ENCODE data around the gene MED28. TPM values are rescaled to one million over a fixed set of nuclear protein-coding genes. Genes with fewer than 3 reads are reported as not detected.
"Not testable (repeated sequence)": the region's sequence is repeated elsewhere in the genome, so short reads cannot be mapped to it uniquely, and the experiment has no call there.

The MED28 gene, protein sequence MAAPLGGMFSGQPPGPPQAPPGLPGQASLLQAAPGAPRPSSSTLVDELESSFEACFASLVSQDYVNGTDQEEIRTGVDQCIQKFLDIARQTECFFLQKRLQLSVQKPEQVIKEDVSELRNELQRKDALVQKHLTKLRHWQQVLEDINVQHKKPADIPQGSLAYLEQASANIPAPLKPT
- 74.2 TPM for polyA plus RNA-seq (ENCODE audit: insufficient read length)
- long read RNA-seq, donor 1, full-length matches to known transcripts: 58 of 58 reads
- long read RNA-seq, donor 1, partial matches to known transcripts: 0 of 58 reads
- long read RNA-seq, donor 1, other reads (novel, unspliced or antisense): 0 of 58 reads
- long read RNA-seq, donor 2, full-length matches to known transcripts: 35 of 35 reads
- long read RNA-seq, donor 2, partial matches to known transcripts: 0 of 35 reads
- long read RNA-seq, donor 2, other reads (novel, unspliced or antisense): 0 of 35 reads
- long read RNA-seq, donor 3, full-length matches to known transcripts: 43 of 43 reads
- long read RNA-seq, donor 3, partial matches to known transcripts: 0 of 43 reads
- long read RNA-seq, donor 3, other reads (novel, unspliced or antisense): 0 of 43 reads
- long read RNA-seq, donor 4, full-length matches to known transcripts: 3 of 3 reads
- long read RNA-seq, donor 4, partial matches to known transcripts: 0 of 3 reads
- long read RNA-seq, donor 4, other reads (novel, unspliced or antisense): 0 of 3 reads
- long read RNA-seq, donor 5, full-length matches to known transcripts: 72 of 79 reads
- long read RNA-seq, donor 5, partial matches to known transcripts: 7 of 79 reads
- long read RNA-seq, donor 5, other reads (novel, unspliced or antisense): 0 of 79 reads
- long read RNA-seq, donor 6, full-length matches to known transcripts: 44 of 44 reads
- long read RNA-seq, donor 6, partial matches to known transcripts: 0 of 44 reads
- long read RNA-seq, donor 6, other reads (novel, unspliced or antisense): 0 of 44 reads
- long read RNA-seq, donor 7, full-length matches to known transcripts: 67 of 67 reads
- long read RNA-seq, donor 7, partial matches to known transcripts: 0 of 67 reads
- long read RNA-seq, donor 7, other reads (novel, unspliced or antisense): 0 of 67 reads
- long read RNA-seq, donor 8, full-length matches to known transcripts: 25 of 25 reads
- long read RNA-seq, donor 8, partial matches to known transcripts: 0 of 25 reads
- long read RNA-seq, donor 8, other reads (novel, unspliced or antisense): 0 of 25 reads

DNA sequence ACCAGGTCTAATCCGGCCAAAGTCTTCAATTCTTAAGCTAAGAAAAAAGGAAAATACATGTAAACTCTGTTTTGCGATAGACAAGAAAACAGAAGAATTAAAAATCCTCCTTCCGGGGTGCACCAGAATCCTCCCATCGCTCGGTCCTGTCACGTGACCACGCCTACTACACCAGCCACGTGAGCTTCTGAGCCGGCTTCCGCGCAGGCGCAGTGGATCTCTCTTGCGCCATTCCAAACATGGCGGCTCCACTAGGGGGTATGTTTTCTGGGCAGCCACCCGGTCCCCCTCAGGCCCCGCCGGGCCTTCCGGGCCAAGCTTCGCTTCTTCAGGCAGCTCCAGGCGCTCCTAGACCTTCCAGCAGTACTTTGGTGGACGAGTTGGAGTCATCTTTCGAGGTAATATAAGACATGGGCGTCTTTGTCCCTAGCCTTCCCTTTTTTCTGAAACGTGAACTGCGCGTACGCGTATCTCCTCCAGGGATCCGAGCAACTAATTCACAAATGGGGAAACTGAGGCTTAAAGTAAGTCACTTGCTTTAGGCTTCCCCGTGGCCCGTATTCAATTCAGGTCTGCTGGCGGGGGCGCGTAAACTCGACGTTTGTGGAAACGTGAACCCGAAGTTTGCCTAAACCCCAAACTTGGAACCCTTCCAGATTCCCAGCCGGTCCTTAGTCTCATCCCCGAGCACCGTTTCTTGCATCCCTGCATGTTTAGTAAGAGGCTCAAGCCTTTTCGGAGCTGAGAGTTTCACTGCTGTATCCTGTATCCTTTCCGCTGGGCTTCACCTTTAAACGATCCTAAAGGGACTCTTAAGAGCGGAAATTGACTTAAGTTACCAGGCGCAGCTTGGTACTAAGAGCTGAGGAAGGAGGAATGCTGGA lies at the start of gene MED28:
TSS of gene MED28 (plus strand) at position 226 of the 884 bp plus-strand sequence. CDS start at position 240, 14 bp downstream.
- DNase-seq: peak; percentile 95

DNA sequence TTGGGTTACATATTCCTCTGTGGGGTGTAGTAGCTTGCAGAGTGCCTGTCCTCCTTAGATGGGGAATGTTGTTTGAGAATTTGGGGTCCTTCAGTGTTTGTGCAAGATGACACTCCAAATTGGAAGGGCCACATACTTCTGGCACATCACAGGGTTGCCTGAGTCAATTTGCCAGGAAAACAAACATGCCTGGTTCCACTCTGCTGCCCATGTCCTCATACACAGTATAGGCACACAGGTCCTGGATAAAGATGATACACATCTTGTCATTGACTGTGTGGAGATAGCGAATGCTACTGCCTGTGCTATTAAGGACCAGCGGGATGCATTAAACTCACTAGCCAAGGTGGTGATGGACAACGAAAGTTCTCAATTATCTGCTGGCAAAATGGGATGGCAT lies 48.6 kb upstream of the MED28 start:
- DNase-seq: no peak

DNA sequence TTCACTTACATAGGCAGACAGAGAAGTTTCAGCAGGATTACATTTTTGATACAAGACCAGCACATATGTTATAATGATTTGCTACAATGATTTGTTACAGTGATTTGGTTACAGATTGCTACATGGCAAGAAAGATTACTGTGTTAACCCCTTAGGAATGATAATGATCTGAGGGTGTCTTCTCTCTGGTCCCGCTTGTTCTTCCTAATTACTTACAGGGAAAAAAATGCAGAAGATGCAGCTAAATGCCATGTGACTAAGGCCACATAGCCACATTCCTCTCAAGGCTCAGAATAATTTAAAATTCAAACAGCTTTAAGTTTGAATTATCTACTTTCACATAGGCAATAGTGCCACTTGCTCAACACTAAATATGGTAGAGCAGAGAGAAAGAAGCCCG lies 47.2 kb upstream of the MED28 start:
- no peak for DNase-seq

DNA sequence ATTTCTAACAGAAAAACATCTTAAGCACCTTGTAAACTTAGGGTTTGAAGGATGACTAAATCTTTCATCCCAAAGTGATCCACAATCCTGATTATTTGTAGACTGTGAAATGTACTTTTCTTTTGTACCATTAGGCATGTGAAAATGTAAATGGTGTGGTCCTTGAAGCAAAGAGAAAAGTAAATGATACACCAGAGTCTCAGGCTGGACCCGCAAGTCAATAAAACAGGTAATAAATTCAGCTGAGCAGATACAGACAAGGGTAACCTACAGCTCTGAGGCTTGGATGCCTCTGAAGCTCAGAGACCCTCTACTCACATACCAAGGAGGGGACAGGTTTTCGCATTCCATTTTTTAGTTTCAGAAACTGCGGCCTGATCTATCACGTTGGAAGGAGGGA lies 40.2 kb upstream of the MED28 start:
- DNase-seq: no peak

DNA sequence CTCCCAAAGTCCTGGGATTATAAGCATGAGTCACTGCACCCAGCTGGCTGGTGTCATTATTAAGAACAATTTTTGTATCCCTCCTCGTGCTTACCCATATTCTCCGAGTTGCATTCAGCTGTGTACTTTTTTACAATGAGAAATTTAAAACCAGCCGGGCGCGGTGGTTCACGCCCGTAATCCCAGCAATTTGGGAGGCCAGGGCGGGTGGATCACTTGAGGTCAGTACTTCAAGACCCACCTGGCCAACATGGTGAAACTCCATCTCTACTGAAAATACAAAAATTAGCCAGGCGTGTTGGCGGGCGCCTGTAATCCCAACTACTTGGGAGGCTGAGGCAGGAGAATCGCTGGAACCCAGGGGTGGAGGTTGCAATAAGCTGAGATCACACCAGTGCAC lies 39.3 kb upstream of the MED28 start:
- DNase-seq: not testable (repeated sequence)

DNA sequence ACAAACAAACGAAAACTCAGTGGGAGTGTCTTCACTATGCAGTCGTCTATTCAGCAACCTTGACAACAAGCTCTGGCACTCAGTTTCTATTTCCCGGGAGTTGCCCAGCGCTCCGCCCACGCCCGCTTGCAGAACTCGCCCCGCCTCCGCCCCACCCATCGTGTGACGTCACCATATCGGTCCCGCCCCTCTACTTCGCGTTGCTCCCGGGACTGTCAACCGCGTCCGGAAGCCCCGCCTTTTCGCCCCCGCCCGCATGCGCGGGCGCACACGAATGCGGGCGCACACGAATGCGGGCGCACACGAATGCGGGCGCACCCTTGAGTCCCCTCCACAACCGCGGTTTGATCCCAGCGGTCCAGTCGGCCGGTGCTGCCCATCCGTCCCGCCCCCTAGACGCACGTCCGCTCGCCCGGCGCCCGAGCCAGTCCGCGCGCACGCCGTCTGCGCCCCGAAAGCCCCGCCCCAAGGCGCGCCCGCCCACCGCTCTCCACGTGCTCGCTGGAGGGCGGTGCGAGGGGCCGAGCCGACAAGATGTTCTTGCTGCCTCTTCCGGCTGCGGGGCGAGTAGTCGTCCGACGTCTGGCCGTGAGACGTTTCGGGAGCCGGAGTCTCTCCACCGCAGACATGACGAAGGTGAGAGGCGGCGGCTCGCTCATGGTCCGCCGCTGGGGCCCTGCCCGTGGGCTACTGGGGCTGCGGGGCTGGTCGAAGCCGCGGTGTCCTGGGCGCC lies 37.3 kb upstream of the MED28 start, which contains the start of gene LAP3:
TSS of gene LAP3 (plus strand) at position 267 of the 733 bp plus-strand sequence. CDS start at position 535, 268 bp downstream.
- DNase-seq: peak; percentile 94

DNA sequence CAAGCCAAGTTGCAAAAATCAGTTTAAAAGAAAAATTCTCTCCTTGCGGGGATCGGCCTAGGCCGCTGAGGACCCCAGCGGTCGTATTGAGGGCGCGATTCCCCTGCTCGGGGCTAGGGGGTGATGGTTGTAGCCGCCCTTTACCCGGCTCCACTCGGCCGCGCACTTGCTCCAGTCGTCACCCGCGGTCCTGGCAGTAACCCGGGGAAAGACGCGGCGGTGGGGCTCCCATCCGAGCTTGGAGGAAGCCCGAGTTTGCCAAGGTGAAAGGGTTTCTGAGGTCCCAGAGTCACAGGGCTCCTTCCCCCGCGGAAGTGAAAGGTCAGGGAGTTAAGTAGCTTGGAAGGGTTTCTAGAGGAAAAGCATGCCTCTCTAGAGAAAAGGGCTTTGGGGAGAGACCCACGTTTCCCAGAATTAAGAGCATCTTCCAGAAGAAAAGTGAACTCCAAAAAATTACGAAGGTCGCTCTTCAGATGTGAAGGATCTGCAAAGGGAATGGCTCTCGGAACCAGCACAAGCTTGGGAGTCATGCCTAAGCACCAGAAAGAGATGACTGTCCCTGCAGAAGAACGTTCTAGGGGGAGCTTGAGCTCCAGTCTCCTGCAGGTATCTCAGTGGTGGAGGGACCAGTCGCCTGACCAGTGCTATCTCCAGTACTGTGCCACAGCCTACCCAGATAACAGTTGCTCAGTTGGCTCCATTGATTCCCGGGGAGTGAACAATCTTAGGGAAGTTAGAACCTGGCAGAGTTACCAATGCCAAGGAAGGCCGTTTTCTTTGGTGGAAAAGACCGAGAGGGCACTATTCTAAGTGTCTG lies 36.6 kb upstream of the MED28 start:
- peak; percentile 19 for DNase-seq

DNA sequence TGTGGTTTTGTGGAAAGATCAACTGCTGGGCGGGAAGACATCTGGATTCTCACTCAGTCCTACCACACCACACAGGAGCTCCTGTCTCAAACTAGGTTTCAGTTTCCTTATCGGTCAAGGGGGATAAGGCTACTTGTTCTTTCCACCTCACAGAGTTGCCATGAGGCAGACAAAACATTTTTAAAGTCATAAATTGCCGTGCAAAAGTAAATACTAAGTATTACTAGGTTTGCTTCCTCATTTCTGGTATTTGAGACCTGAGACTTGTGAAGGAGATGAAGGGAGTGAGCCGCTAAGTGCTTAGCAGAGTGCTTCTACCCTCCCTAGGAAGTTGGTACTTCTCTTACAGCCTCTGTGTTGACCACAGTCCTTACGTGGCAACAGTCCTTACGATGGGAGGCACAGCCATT lies 36.0 kb upstream of the MED28 start:
- DNase-seq: no peak

DNA sequence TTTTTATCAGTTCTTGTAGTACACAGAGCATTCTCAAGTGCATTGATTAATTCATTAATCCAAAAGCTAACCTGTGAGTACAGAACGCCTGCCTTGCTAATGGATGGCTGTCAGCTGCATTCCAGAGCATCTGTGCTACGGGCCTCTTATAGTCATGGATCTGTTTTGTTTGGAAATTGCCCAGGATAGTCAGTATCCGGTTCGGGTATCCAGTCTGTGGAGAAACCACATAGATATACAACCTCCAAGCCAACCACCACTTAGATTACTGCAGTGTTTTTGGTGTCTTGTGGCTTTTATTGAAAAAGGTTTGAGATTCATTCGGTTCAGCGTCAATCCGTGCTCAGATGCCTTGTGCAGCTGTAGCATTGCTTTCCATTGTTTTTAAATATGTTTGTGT lies 33.5 kb upstream of the MED28 start:
- no peak for DNase-seq

DNA sequence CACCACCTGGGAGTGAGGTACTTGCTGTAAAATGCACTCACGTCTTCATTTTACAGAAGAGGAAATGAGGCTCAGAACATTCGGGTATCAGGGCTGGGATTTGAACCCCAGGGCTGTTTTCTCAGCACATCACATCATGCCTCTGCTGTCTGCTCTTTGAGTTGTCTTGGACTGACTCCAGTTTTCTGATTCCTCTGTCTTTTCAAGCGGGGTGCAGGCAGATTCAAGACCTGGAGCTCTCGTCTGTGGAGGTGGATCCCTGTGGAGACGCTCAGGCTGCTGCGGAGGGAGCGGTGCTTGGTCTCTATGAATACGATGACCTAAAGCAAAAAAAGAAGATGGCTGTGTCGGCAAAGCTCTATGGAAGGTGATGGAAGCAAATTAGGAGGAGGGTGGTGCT lies 31.2 kb upstream of the MED28 start:
- DNase-seq: no peak

DNA sequence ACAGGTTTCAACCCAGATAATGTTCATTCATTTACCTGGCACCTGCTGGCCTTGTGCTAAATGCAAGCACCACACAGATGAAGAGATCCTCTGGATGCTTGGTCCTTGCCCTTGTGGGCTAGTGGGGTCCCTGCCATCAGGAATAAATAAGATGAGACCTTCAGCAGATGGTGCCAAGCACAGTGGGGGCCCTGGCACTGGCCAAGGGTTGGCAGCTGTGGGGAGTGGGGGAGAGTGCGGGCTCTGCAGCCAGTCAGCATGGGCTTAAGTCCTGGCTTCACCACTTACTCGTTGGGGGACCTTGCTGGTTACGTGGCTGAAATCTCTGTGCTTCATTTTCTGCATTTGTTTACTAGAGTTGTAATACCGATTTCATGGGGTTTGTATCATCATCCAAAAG lies 30.5 kb upstream of the MED28 start:
- DNase-seq: no peak

DNA sequence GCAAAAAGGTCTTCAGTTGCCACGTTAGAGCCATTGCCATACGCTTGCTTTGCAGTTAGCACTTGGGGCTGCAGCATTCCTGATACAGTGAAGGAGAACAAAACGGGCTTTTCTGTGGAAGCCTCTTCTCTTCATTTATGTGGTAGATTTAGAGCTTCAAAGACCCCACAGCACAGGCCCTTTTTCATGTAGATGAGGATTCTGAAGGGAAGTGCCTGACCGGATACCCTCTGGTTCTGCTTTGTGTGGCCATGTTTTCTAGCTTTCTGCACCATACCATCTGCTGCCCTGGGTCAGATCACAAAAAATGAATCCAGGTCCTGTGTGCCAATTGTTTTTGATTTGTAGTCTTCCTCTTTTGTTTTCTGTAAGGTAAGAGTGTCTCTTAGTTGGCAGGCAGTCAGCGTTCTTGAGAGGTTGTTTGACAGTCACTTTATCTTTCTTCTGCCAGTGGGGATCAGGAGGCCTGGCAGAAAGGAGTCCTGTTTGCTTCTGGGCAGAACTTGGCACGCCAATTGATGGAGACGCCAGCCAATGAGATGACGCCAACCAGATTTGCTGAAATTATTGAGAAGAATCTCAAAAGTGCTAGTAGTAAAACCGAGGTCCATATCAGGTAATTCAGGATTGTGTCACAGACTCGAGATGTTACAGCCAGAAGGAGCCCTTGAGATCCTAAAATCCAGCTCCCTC lies 29.8 kb upstream of the MED28 start:
- DNase-seq: no peak

DNA sequence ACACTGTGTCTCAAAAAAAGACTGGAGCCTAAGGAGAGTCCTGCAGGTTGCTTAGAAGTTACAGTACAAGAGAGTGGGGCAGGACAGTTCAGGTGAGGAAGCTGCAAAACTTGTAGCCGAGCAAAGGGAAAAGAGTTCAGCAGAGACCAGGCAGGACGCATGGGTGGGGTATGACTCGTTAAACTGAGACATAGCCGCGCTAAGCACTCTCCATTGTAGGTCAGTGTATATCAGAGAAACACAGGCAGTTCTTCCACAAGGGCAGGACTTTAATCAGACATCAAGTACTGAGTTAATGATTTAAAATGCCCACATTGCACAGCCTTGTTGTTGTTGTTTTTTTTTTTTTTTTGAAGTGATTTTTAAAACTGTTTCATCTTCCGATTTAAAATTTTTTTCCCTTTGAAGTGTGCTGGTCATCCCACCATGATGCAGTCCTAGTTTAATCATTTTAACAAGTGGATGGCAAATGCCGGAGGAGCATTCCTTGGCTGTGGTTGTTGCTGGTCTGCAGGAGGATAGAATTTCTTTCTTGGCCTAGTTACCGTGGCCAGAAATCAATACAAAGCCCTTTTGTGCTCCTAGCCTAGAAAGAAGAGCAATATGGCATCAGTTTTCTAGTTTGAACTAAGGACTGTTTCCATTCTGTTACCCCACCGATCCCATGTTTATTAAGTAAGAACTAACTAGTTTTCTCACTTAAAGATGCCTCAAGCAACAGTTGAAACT lies 27.2 kb upstream of the MED28 start:
- no peak for DNase-seq

DNA sequence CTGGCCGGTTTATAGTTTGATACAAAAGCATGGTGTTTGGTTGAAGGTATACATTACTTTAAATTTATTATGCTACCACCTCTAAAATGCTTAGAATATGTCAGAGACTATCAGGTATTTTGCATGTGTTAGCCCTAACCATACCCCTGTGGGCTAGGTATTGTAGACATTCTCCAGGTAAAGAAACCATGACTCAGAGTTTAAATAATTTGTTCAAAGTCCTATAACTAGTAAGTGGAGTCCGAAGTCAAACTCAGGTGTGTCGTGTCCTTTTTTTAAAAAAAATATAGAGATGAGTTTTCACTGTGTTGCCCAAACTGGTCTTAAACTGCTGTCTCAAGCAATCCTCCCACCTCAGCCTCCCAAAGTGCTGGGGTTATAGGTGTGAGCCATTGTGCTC lies 25.1 kb upstream of the MED28 start:
- no peak for DNase-seq

DNA sequence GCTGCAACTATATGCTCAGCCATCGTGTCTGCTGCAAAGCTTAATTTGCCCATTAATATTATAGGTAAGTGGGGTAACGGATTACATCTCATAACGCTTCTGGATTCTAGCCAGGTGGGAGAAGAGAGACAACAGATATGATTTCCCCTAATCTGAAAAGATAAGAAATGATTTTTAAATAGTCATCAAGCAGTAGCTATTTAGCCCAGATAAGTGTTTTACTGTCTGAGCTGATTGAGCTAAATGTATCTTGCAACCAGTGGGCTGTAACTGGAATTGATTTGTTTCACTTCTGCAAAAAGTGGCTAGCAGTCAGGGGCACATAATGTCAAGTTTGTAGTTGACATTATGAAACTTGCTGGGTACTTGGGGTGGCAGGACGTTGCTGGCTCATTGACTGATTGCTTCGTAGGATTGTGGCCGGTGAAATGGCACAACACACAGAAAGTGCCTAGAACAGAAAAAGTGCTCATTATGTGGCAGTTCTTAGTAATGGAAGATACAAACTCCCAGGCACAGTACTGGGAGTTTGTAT lies 18.9 kb upstream of the MED28 start:
- no peak for DNase-seq

DNA sequence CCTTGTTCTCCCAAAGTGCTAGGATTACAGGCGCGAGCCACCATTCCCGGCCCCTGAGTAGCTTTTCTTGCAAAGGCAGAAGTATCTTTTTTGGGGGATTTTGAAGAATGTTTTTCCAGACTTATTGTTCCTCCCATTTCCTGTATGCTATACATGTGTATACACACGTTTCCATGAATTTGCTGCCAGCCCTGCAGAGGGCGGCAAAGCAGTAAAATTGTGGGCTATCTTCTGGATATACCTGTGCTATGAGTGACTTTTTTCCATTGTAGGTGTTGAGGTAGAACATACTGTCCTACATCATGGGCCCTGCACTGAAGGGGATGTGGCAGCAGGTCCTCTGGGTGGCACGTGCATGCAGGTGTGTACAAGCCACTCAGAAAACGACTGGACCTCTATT lies 16.9 kb upstream of the MED28 start:
- no peak for DNase-seq

DNA sequence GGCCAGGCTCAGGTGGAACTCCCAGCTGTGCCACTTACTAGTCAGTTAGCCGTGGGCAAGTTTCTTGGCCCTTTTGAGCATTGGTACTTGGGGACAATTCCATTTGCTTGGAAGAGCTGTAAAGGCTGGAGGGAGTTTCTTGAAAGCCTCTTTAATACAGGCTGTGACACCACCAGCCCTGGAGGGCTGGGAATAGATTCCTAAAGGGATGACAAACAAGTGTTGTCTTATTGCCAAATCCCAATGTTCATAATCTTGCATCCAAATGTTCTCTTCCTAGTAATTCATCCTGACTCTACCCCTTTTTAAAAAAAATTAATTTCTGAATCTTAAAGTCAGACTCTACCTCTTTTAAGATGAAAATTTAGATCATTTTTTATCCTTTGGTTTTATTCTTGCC lies 14.6 kb upstream of the MED28 start:
- no peak for DNase-seq

DNA sequence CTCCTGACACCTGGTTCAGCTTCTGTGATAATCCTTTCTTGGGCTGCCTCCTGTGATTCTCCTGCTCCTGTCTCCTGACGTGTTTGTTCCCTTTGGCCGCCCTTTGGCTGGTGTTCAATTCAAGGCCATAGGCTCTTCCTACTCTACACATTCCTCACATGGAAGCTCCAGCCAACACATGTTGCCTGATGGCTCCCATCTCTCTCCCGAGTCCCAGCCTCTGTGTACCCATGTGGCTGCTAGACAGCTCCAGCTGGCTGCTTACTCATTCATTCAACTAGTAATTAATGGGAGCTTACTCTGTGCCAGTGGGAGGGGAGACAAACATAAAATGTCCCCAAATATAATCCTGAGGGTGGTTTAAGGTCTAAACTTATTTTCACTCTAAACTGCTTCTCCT lies 9.2 kb upstream of the MED28 start:
- DNase-seq: no peak

All from left kidney (tissue), 8 donors.